ENCODE measurements around the gene RNF152.

RNF152 gene

GRCh38 chr18:61860302-61860701, 32.5 kb downstream of the RNF152 start:
- in situ Hi-C loops (cut with HindIII; ENCODE audit: low pct_ligation_motif_present, low pct_unique_long_range_greater_than_20kb, low sequenced_read_pairs): no loop called here
- no peak for DNase-seq

GRCh38 chr18:61859113-61859512, 33.7 kb downstream of the RNF152 start:
- in situ Hi-C loops (cut with HindIII; ENCODE audit: low pct_ligation_motif_present, low pct_unique_long_range_greater_than_20kb, low sequenced_read_pairs): no loop called here
- DNase-seq: no peak

- no peak for DNase-seq
- in situ Hi-C loops (cut with HindIII; ENCODE audit: low pct_ligation_motif_present, low pct_unique_long_range_greater_than_20kb, low sequenced_read_pairs): no loop called here
Measured at GRCh38 chr18:61856678-61857077, 36.1 kb downstream of the RNF152 start.

GRCh38 chr18:61855449-61856378, 37.1 kb downstream of the RNF152 start:
- DNase-seq: no peak
- in situ Hi-C loops (cut with HindIII; ENCODE audit: low pct_ligation_motif_present, low pct_unique_long_range_greater_than_20kb, low sequenced_read_pairs): no loop called here

- no peak for DNase-seq
- in situ Hi-C loops (cut with HindIII; ENCODE audit: low pct_ligation_motif_present, low pct_unique_long_range_greater_than_20kb, low sequenced_read_pairs): no loop called here
Measured at GRCh38 chr18:61854578-61855448, 38.0 kb downstream of the RNF152 start.

- in situ Hi-C loops (cut with HindIII; ENCODE audit: low pct_ligation_motif_present, low pct_unique_long_range_greater_than_20kb, low sequenced_read_pairs): no loop called here
- no peak for DNase-seq
Measured at GRCh38 chr18:61853855-61854254, 39.0 kb downstream of the RNF152 start.

GRCh38 chr18:61852496-61852895, 40.3 kb downstream of the RNF152 start:
- in situ Hi-C loops (cut with HindIII; ENCODE audit: low pct_ligation_motif_present, low pct_unique_long_range_greater_than_20kb, low sequenced_read_pairs): no loop called here
- no peak for DNase-seq

GRCh38 chr18:61851940-61852451, 40.8 kb downstream of the RNF152 start:
- no peak for DNase-seq
- in situ Hi-C loops (cut with HindIII; ENCODE audit: low pct_ligation_motif_present, low pct_unique_long_range_greater_than_20kb, low sequenced_read_pairs): no loop called here

GRCh38 chr18:61851279-61851678, 41.5 kb downstream of the RNF152 start:
- in situ Hi-C loops (cut with HindIII; ENCODE audit: low pct_ligation_motif_present, low pct_unique_long_range_greater_than_20kb, low sequenced_read_pairs): no loop called here

GRCh38 chr18:61850756-61851155, 42.1 kb downstream of the RNF152 start:
- no peak for DNase-seq
- in situ Hi-C loops (cut with HindIII; ENCODE audit: low pct_ligation_motif_present, low pct_unique_long_range_greater_than_20kb, low sequenced_read_pairs): no loop called here

More at GRCh38 chr18:61851279-61851678, 41.5 kb downstream of the RNF152 start:
- no peak for DNase-seq

- no peak for DNase-seq
- in situ Hi-C loops (cut with HindIII; ENCODE audit: low pct_ligation_motif_present, low pct_unique_long_range_greater_than_20kb, low sequenced_read_pairs): no loop called here
Measured at GRCh38 chr18:61847164-61847791, 45.5 kb downstream of the RNF152 start.

GRCh38 chr18:61845197-61845596, 47.6 kb downstream of the RNF152 start:
- in situ Hi-C loops (cut with HindIII; ENCODE audit: low pct_ligation_motif_present, low pct_unique_long_range_greater_than_20kb, low sequenced_read_pairs): no loop called here
- DNase-seq: no peak

GRCh38 chr18:61844726-61845125, 48.1 kb downstream of the RNF152 start:
- in situ Hi-C loops (cut with HindIII; ENCODE audit: low pct_ligation_motif_present, low pct_unique_long_range_greater_than_20kb, low sequenced_read_pairs): no loop called here
- DNase-seq: no peak

GRCh38 chr18:61842146-61842545, 50.7 kb downstream of the RNF152 start:
- in situ Hi-C loops (cut with HindIII; ENCODE audit: low pct_ligation_motif_present, low pct_unique_long_range_greater_than_20kb, low sequenced_read_pairs): no loop called here
- DNase-seq: no peak

GRCh38 chr18:61841706-61842105, 51.1 kb downstream of the RNF152 start:
- in situ Hi-C loops (cut with HindIII; ENCODE audit: low pct_ligation_motif_present, low pct_unique_long_range_greater_than_20kb, low sequenced_read_pairs): no loop called here
- DNase-seq: no peak

- DNase-seq: no peak
- in situ Hi-C loops (cut with HindIII; ENCODE audit: low pct_ligation_motif_present, low pct_unique_long_range_greater_than_20kb, low sequenced_read_pairs): no loop called here
Measured at GRCh38 chr18:61840324-61840723, 52.5 kb downstream of the RNF152 start.

- in situ Hi-C loops (cut with HindIII; ENCODE audit: low pct_ligation_motif_present, low pct_unique_long_range_greater_than_20kb, low sequenced_read_pairs): no loop called here
- DNase-seq: no peak
Measured at GRCh38 chr18:61838521-61838920, 54.3 kb downstream of the RNF152 start.

- in situ Hi-C loops (cut with HindIII; ENCODE audit: low pct_ligation_motif_present, low pct_unique_long_range_greater_than_20kb, low sequenced_read_pairs): no loop called here
- no peak for DNase-seq
Measured at GRCh38 chr18:61833978-61834377, 58.8 kb downstream of the RNF152 start.

- in situ Hi-C loops (cut with HindIII; ENCODE audit: low pct_ligation_motif_present, low pct_unique_long_range_greater_than_20kb, low sequenced_read_pairs): no loop called here
- no peak for DNase-seq
Measured at GRCh38 chr18:61833387-61833786, 59.4 kb downstream of the RNF152 start.

All from ACHN (cell line).